Measurements from ENCODE around the gene GPC5.
"Not testable (repeated sequence)": the region's sequence is repeated elsewhere in the genome, so short reads cannot be mapped to it uniquely, and the experiment has no call there.

The GPC5 gene

GRCh38 chr13:91368101-91368500 lies 30.3 kb upstream of the GPC5 start:
- no peak for DNase-seq
- intact Hi-C loops (cut with DNase I), result no loop called here

DNA sequence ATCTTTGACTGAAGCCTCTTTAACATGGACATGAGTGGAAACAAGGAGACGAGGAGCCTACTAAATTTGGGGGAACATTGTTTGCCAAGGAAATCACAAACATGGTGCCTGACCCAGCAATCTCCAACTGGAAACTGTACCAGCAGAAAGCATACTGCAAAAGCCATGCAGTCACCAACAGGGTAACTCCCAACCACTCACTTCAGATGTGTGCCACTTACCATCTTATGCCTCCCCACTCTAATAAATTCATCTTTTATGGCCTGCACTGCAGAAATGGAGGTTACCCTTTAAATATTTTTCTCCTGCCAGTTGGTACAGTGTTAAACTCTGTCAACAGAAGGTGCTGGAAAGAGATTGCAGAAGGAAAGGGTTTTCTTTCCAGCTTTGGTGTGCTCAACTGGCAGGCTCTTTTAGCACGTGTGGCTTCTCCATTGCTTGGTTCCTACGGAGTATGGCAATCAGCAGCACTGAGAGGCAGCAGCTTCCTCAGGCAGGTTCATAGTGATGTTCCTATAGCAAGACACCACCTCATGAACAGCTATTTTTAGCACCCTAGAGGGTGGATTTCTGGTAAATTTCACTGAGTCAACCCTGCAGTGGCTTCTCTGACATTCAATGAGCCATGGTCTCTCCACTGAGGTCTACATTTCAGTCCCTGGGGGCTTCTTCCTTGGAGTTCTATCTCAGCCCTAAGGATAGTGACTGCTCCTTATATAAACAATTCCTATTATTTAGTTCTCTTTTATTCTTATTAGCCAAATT lies 29.6 kb upstream of the GPC5 start:
- DNase-seq, result no peak
- intact Hi-C loops (cut with DNase I), result no loop called here

- intact Hi-C loops (cut with DNase I), result no loop called here
- DNase-seq, result no peak
These were observed 29.0 kb upstream of the GPC5 start for GRCh38 chr13:91369441-91369831.

DNA sequence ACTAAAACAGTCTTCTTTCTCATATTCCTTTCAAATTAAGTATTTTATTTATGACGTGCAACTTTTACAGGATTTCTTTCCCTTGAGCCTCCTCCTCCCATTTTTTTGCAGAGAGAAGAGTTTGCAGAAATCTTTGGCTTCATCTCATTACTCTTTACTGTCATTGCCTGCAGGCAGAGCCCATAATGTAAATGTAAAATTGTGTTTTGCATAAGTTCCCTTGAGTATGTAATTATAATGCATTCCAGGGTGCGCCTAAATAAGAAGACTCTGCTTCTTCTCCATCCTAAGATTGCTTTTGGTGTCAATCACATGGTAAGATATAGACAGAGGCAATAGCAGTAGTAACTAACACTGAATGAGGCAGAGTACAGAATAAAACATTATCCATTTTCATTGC lies 27.9 kb upstream of the GPC5 start:
- intact Hi-C loops (cut with DNase I), result no loop called here
- no peak for DNase-seq

GRCh38 chr13:91372911-91373310 lies 25.5 kb upstream of the GPC5 start:
- intact Hi-C loops (cut with DNase I), result no loop called here
- no peak for DNase-seq

DNA sequence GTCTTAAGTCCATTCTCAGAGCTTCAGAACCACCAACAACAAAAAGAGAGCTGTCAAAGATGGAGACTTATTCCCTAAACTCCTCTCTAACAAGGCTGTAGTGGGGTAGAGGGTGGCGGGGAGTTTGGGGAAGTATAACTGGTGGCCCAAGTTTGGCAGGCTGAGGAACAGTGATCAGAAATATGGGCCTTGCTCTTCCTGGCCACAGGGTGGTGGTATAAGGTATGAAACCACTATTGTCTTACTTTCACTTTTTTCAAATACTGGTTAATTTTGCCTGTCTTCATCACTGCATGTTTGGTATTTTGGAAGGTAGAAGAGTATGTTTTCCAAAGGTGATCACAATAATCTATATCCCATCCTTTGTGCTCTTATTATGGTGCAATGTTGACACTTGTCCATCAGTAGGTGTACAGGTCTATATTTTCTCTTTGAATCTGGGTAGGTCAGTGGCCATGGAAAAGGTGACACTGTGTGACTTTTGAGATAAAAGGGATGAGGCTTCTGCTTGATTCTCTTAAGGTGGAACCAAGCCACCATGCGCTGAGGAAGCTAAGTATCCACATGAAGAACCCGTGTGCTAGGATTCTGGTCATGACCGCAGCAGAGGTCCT lies 23.2 kb upstream of the GPC5 start:
- intact Hi-C loops (cut with DNase I), result loop anchor here (5.0 kb wide), 1 partner anchor 402 kb away; no protein-coding TSS in a partner anchor
- no peak for DNase-seq

DNA sequence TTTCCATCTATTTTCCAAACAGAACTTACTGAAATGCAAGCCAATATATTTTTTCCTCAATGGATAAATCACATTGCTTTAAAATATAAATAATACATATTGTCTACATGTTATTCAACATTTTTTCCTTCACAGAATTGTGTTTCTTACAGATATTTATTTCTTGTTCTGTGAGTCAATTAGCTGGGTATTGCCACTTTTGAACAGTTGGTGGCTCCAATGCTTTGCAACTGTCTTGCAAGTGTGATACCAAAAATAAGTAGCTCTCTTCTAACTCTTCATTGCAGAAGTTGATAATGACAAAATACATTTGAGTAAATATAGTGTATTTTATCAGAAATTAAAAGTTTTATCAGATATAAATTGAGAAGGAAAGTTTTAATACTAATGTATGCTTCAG lies 17.1 kb upstream of the GPC5 start:
- peak in 2 of 10 donors; percentile 7 to 30 for DNase-seq
- intact Hi-C loops (cut with DNase I), result loop anchor here (2.0 kb wide), 1 partner anchor 341 kb away; no protein-coding TSS in a partner anchor

DNA sequence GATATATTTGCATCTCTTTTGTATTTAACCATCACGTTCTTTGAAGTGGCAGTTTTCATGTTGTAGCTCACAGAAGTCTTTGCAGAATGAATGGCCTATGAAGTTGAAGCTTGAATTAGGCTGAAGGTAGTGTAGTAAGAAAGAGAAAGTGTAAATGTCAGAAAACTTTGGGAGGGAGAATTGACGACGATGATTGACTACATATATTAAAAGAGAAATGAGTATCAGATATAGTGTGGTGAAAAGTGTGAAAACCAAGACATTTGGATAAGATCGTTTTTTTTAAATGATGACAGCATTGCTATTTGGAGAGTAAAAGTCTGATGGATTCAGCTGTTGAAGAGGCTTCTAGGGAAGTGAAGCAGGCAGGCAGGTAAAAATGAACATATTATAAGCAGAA lies 14.6 kb upstream of the GPC5 start:
- DNase-seq, result no peak
- intact Hi-C loops (cut with DNase I), result no loop called here

DNA sequence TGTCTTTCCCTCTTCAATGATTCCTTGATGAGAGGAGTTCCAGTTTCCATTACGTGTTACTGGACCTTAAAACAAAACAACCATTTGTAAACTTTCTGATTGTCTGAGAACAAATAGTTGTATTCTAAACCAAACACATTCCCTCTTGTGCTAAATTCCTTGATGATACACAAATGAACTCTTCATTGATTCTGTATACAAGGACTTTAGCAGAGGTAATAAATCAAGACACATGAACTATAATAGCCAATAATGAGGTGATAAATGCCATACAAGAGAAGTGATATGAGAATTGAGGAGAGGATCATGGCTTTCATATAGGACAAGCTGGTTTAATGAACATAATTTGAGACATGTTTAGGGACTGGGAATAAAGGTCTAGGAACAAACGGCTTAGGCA lies 13.5 kb upstream of the GPC5 start:
- no peak for DNase-seq
- intact Hi-C loops (cut with DNase I), result no loop called here

GRCh38 chr13:91389186-91389585 lies 9.2 kb upstream of the GPC5 start:
- intact Hi-C loops (cut with DNase I), result no loop called here
- no peak for DNase-seq

GRCh38 chr13:91397595-91397994 lies 826 bp upstream of the GPC5 start:
- intact Hi-C loops (cut with DNase I), result loop anchor here (5.0 kb wide), 1 partner anchor 45 kb away; no protein-coding TSS in a partner anchor
- no peak for DNase-seq

GRCh38 chr13:91399189-91400062 lies 1.0 kb downstream of the GPC5 start:
- peak in 6 of 10 donors; percentile 5 to 80 (median 41) for DNase-seq
- intact Hi-C loops (cut with DNase I), result loop anchor here (5.0 kb wide), 1 partner anchor 47 kb away; no protein-coding TSS in a partner anchor

DNA sequence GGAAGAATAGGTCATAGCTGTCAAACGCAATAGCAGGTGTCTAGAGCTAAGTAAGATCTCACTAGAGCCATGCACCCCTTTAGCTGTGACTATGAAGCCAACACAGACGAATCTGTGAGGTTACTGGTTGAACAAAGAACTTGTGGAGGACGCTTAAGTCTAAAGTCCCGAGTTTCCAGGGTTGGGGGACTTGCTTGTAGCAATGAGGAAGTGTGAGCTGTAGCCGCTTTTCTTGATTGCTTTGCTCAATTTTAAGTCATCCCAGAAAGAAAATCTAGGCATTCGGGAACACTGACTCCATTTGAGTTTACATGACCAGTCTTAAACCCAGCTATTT lies 1.6 kb downstream of the GPC5 start:
- intact Hi-C loops (cut with DNase I), result no loop called here
- DNase-seq, result no peak

DNA sequence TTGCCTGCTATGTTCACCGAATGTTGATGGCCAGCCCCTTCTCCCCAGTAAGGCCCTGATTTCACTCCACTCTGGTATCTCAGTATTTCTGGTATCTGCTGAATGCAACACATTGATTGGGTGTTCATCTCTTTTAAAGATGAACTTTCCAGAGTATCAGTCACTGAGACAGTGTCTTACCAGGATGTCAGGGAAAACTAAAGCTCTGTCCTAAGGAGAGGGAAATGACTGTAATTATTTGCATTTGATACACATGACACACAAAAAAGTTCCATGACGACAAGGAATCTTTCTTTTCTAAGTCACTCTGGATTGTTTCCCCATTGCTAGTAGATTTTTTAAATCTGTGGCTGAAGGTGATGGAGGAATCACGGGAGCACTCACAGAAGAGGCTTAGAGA lies 2.2 kb downstream of the GPC5 start:
- no peak for DNase-seq
- intact Hi-C loops (cut with DNase I), result no loop called here

GRCh38 chr13:91401920-91402319 lies 3.5 kb downstream of the GPC5 start:
- intact Hi-C loops (cut with DNase I), result no loop called here

GRCh38 chr13:91405240-91405639 lies 6.8 kb downstream of the GPC5 start:
- intact Hi-C loops (cut with DNase I), result no loop called here

More at GRCh38 chr13:91401920-91402319, 3.5 kb downstream of the GPC5 start:
- no peak for DNase-seq

GRCh38 chr13:91406619-91407018 lies 8.2 kb downstream of the GPC5 start:
- DNase-seq, result peak in 1 of 10 donors; percentile 14

More at GRCh38 chr13:91405240-91405639, 6.8 kb downstream of the GPC5 start:
- no peak for DNase-seq

GRCh38 chr13:91408971-91409370 lies 10.6 kb downstream of the GPC5 start:
- intact Hi-C loops (cut with DNase I), result no loop called here

More at GRCh38 chr13:91406619-91407018, 8.2 kb downstream of the GPC5 start:
- intact Hi-C loops (cut with DNase I), result no loop called here

GRCh38 chr13:91416579-91416978 lies 18.2 kb downstream of the GPC5 start:
- DNase-seq; intact Hi-C loops (cut with DNase I): not testable (repeated sequence)

More at GRCh38 chr13:91408971-91409370, 10.6 kb downstream of the GPC5 start:
- no peak for DNase-seq

GRCh38 chr13:91417660-91418325 lies 19.4 kb downstream of the GPC5 start:
- intact Hi-C loops (cut with DNase I), result no loop called here
- no peak for DNase-seq

All from posterior cingulate gyrus (tissue), 11 donors.